SK-N-SH treated with all-trans-retinoic acid at 6 μM for 48 hours (cell line): ENCODE measurements around the gene PPM1K.

ENCODE experiments used
- ATAC-seq: fragments of 200-7000 bp; cut with Tn5 transposase; 3 replicates; pipeline ENCODE4 v1.9.1; 2020; ENCODE audit warnings: mild to moderate bottlenecking, moderate library complexity
- ARNTL ChIP-seq: fragments of 450-650 bp; formaldehyde crosslinking; IDR thresholded peaks from 2 replicates; pipeline ENCODE4 v1.5.0; 2020; ENCODE audit warnings: low read depth, mild to moderate bottlenecking, moderate library complexity, borderline replicate concordance
- BACH2 ChIP-seq: fragments of 250-450 bp; sonication (Bioruptor Pico); IDR thresholded peaks from 2 replicates; pipeline ENCODE4 v1.9.0; 2021; ENCODE audit warnings: mild to moderate bottlenecking, borderline replicate concordance
- CREB5 ChIP-seq: fragments of 250-450 bp; sonication (Bioruptor Pico); IDR thresholded peaks from 2 replicates; pipeline ENCODE4 v1.5.1; 2020; ENCODE audit warnings: low read depth, mild to moderate bottlenecking, moderate library complexity
- CSDC2 ChIP-seq: fragments of 250-450 bp; sonication (Bioruptor Pico); IDR thresholded peaks from 2 replicates; pipeline ENCODE4 v1.5.0; 2020; ENCODE audit warnings: mild to moderate bottlenecking, moderate library complexity
- CSRNP3 ChIP-seq: fragments of 250-450 bp; sonication (Bioruptor Pico); IDR thresholded peaks from 2 replicates; pipeline ENCODE4 v1.5.1; 2021; ENCODE audit warnings: mild to moderate bottlenecking, moderate library complexity
- ESRRG ChIP-seq: fragments of 250-450 bp; sonication (Bioruptor Pico); IDR thresholded peaks from 2 replicates; pipeline ENCODE4 v1.6.1; 2021; ENCODE audit warnings: mild to moderate bottlenecking
- GLIS3 ChIP-seq: fragments of 250-450 bp; sonication (Bioruptor Pico); IDR thresholded peaks from 2 replicates; pipeline ENCODE4 v1.5.0; 2020; ENCODE audit warnings: mild to moderate bottlenecking, moderate library complexity
- ISL1 ChIP-seq: fragments of 250-450 bp; sonication (Bioruptor Pico); IDR thresholded peaks from 2 replicates; pipeline ENCODE4 v2.1.2; 2022; ENCODE audit warnings: mild to moderate bottlenecking, moderate library complexity
- OSR1 ChIP-seq: fragments of 250-450 bp; sonication (Bioruptor Pico); IDR thresholded peaks from 2 replicates; pipeline ENCODE4 v1.8.0; 2022; ENCODE audit warnings: moderate library complexity, mild to moderate bottlenecking, inconsistent platforms
- PATZ1 ChIP-seq: fragments of 250-450 bp; sonication (Bioruptor Pico); IDR thresholded peaks from 2 replicates; pipeline ENCODE4 v1.8.0; 2020; ENCODE audit warnings: mild to moderate bottlenecking, moderate library complexity, borderline replicate concordance
- POU6F1 ChIP-seq: fragments of 250-450 bp; sonication (Bioruptor Pico); IDR thresholded peaks from 2 replicates; pipeline ENCODE4 v1.8.0; 2021; ENCODE audit warnings: low read depth, mild to moderate bottlenecking, moderate library complexity, borderline replicate concordance
- PPARA ChIP-seq: fragments of 250-450 bp; sonication (Bioruptor Pico); IDR thresholded peaks from 2 replicates; pipeline ENCODE4 v1.5.0; 2020; ENCODE audit warnings: mild to moderate bottlenecking, borderline replicate concordance
- SNAI2 ChIP-seq: fragments of 250-450 bp; sonication (Bioruptor Pico); IDR thresholded peaks from 2 replicates; pipeline ENCODE4 v1.5.0; 2020; ENCODE audit warnings: mild to moderate bottlenecking, moderate library complexity
- TCF4 ChIP-seq: fragments of 250-450 bp; sonication (Bioruptor Pico); IDR thresholded peaks from 2 replicates; pipeline ENCODE4 v1.8.0; 2021; ENCODE audit warnings: mild to moderate bottlenecking, moderate library complexity, borderline replicate concordance
- TOX ChIP-seq: fragments of 250-450 bp; sonication (Bioruptor Pico); IDR thresholded peaks from 2 replicates; pipeline ENCODE4 v1.8.0; 2021; ENCODE audit warnings: mild to moderate bottlenecking, moderate library complexity, borderline replicate concordance
- TSHZ2 ChIP-seq: fragments of 250-450 bp; sonication (Bioruptor Pico); IDR thresholded peaks from 2 replicates; pipeline ENCODE4 v1.5.0; 2020; ENCODE audit warnings: mild to moderate bottlenecking, moderate library complexity
- ZC3H10 ChIP-seq: fragments of 250-450 bp; sonication (Bioruptor Pico); IDR thresholded peaks from 2 replicates; pipeline ENCODE4 v1.5.1; 2021; ENCODE audit warnings: mild to moderate bottlenecking, moderate library complexity
- ZFP3 ChIP-seq: fragments of 250-450 bp; sonication (Bioruptor Pico); IDR thresholded peaks from 2 replicates; pipeline ENCODE4 v1.5.0; 2020; ENCODE audit warnings: mild to moderate bottlenecking, moderate library complexity
- ZNF565 ChIP-seq: fragments of 450-650 bp; formaldehyde crosslinking; conservative IDR thresholded peaks from 2 replicates; pipeline ENCODE4 v1.5.0; 2020; ENCODE audit warnings: low read depth, mild to moderate bottlenecking, moderate library complexity
- ZNF70 ChIP-seq: fragments of 450-650 bp; formaldehyde crosslinking; IDR thresholded peaks from 2 replicates; pipeline ENCODE4 v1.5.0; 2020; ENCODE audit warnings: mild to moderate bottlenecking, moderate library complexity
- ZNF8 ChIP-seq: fragments of 450-650 bp; formaldehyde crosslinking; IDR thresholded peaks from 2 replicates; pipeline ENCODE4 v1.5.0; 2020; ENCODE audit warnings: mild to moderate bottlenecking, moderate library complexity

PPM1K gene

GRCh38 chr4:88215351-88215750, 69.0 kb downstream of the PPM1K start:
- TF ChIP-seq CSRNP3 (CRISPR knock-in tag): no peak
- TF ChIP-seq ZNF565: no peak
- TF ChIP-seq ARNTL (CRISPR knock-in tag): no peak
- TF ChIP-seq ESRRG (CRISPR knock-in tag): no peak
- no peak for TF ChIP-seq CREB5
- no peak for TF ChIP-seq ISL1 (CRISPR knock-in tag)
- TF ChIP-seq SNAI2: no peak
- TF ChIP-seq CSDC2 (CRISPR knock-in tag): no peak
- TF ChIP-seq ZFP3 (CRISPR knock-in tag): no peak
- no peak for TF ChIP-seq TOX (CRISPR knock-in tag)
- no peak for TF ChIP-seq PATZ1 (CRISPR knock-in tag)
- no peak for ATAC-seq

- TF ChIP-seq ZNF565: no peak
- no peak for TF ChIP-seq CSDC2 (CRISPR knock-in tag)
- no peak for TF ChIP-seq ZNF8 (CRISPR knock-in tag)
- TF ChIP-seq ZNF70: no peak
- TF ChIP-seq SNAI2: no peak
- no peak for TF ChIP-seq ZC3H10 (CRISPR knock-in tag)
- TF ChIP-seq TSHZ2 (CRISPR knock-in tag): no peak
- no peak for TF ChIP-seq ZFP3 (CRISPR knock-in tag)
- TF ChIP-seq ISL1 (CRISPR knock-in tag): no peak
- no peak for TF ChIP-seq TCF4 (CRISPR knock-in tag)
- no peak for TF ChIP-seq GLIS3 (CRISPR knock-in tag)
- no peak for TF ChIP-seq PATZ1 (CRISPR knock-in tag)
- TF ChIP-seq POU6F1 (CRISPR knock-in tag): no peak
- TF ChIP-seq ARNTL (CRISPR knock-in tag): no peak
- no peak for TF ChIP-seq BACH2
- no peak for TF ChIP-seq OSR1
- no peak for TF ChIP-seq CREB5
- TF ChIP-seq PPARA (CRISPR knock-in tag): no peak
- peak; percentile 52 for ATAC-seq
Observed at GRCh38 chr4:88212253-88212561, 72.2 kb downstream of the PPM1K start.
